K562 (cell line): ENCODE measurements around the gene ATP5PF. TPM values are rescaled to one million over a fixed set of nuclear protein-coding genes. Genes with fewer than 3 reads are reported as not detected.

Experiments used
- ARID1B ChIP-seq: fragments of 450-650 bp; IDR thresholded peaks from 2 replicates; pipeline ENCODE4 v1.6.1; 2016; ENCODE audit warnings: antibody characterized with exemption, mild to moderate bottlenecking, inconsistent platforms
- ATF1 ChIP-seq, 2 experiments: fragments of 450-650 bp in 1 of 2; IDR thresholded peaks; 2 replicates each; pipeline ENCODE4 v1.6.1; 2016; ENCODE audit warnings: missing compliant biosample characterization in 1 of 2, missing genetic modification characterization in 1 of 2
- FOSL1 ChIP-seq: fragments of 200-800 bp; sonication (Bioruptor generic); conservative IDR thresholded peaks from 2 replicates; pipeline ENCODE4 v1.6.1; 2016; ENCODE audit warnings: missing genetic modification characterization, missing compliant biosample characterization
- GABPB2 ChIP-seq: fragments of 250-450 bp; sonication (Bioruptor Pico); conservative IDR thresholded peaks from 2 replicates; pipeline ENCODE4 v1.5.1; 2021; ENCODE audit warnings: mild to moderate bottlenecking
- HCFC1 ChIP-seq: IDR thresholded peaks from 2 replicates; pipeline ENCODE4 v1.6.1; 2012; ENCODE audit warnings: low read depth, low read length, improper control_type of control experiment
- HIVEP1 ChIP-seq: fragments of 250-450 bp; sonication (Bioruptor Pico); IDR thresholded peaks from 2 replicates; pipeline ENCODE4 v1.4.0; 2020; ENCODE audit warnings: mild to moderate bottlenecking
- NFE2L1 ChIP-seq: fragments of 450-650 bp; IDR thresholded peaks from 2 replicates; pipeline ENCODE4 v1.6.1; 2016; ENCODE audit warnings: missing genetic modification characterization, low read depth, mild to moderate bottlenecking, missing compliant biosample characterization, moderate library complexity, borderline replicate concordance
- RBM22 ChIP-seq: fragments of 200-400 bp; formaldehyde crosslinking; IDR thresholded peaks from 2 replicates; pipeline ENCODE4 v1.6.1; 2018; ENCODE audit warnings: low read length, low read depth; ENCODE audit not compliant: poor library complexity, severe bottlenecking
- RBM39 ChIP-seq: fragments of 200-400 bp; formaldehyde crosslinking; optimal IDR thresholded peaks from 2 replicates; pipeline ENCODE3; 2018; ENCODE audit warnings: low read depth, low read length
- SAFB ChIP-seq: fragments of 200-400 bp; formaldehyde crosslinking; IDR thresholded peaks from 2 replicates; pipeline ENCODE4 v1.6.1; 2017; ENCODE audit warnings: low read depth, low read length, borderline replicate concordance
- SMARCC2 ChIP-seq: fragments of 450-650 bp; IDR thresholded peaks from 2 replicates; pipeline ENCODE4 v1.6.1; 2017; ENCODE audit warnings: antibody characterized with exemption, moderate library complexity, mild to moderate bottlenecking, low read depth
- SREBF2 ChIP-seq: sonication (generic); formaldehyde crosslinking; IDR thresholded peaks from 2 replicates; pipeline ENCODE4 v1.4.0; 2020; ENCODE audit warnings: mild to moderate bottlenecking, missing genetic modification reagents
- SRSF9 ChIP-seq: fragments of 200-400 bp; formaldehyde crosslinking; IDR thresholded peaks from 2 replicates; pipeline ENCODE4 v1.6.1; 2017; ENCODE audit warnings: low read depth, low read length, borderline replicate concordance
- TBP ChIP-seq: optimal IDR thresholded peaks from 2 replicates; pipeline ENCODE3; 2011; ENCODE audit warnings: low read depth, low read length, improper control_type of control experiment
- THRAP3 ChIP-seq: fragments of 450-650 bp; IDR thresholded peaks from 2 replicates; pipeline ENCODE4 v1.6.1; 2016; ENCODE audit warnings: mild to moderate bottlenecking, inconsistent platforms, borderline replicate concordance
- TRIM24 ChIP-seq, 2 experiments: fragments of 450-650 bp; IDR thresholded peaks; 2 replicates each; pipeline ENCODE4 v1.6.1; 2016
- ZNF282 ChIP-seq: sonication (generic); formaldehyde crosslinking; IDR thresholded peaks from 2 replicates; pipeline ENCODE4 v1.8.1; 2023; ENCODE audit warnings: missing genetic modification reagents
- ZZZ3 ChIP-seq: fragments of 450-650 bp; IDR thresholded peaks from 2 replicates; pipeline ENCODE4 v1.6.1; 2016; ENCODE audit warnings: antibody characterized with exemption, mild to moderate bottlenecking, moderate library complexity
- polyA plus RNA-seq, 8 experiments: library from polyadenylated mRNA; depleted of rRNA in 4 of 8; stranded (reverse) in 5 of 8; unstranded in 3 of 8; fragments of >200 nt; fragmentation: Nextera tagmentation in 2 of 8; fragmentation: Illumina TruSeq in 1 of 8; extraction: Ambion mirVana in 2 of 8; extraction: Trizol in 1 of 8; gene quantifications; 2 replicates each; pipeline versions ENCODE4 v1.2.1 to v1.2.3, GENCODE V29; 2011 to 2014; ENCODE audit warnings: inconsistent platforms in 1 of 8, missing spikeins in 1 of 8
- total RNA-seq, 7 experiments: library from RNA; depleted of rRNA in 6 of 7; stranded (reverse); fragments of >200 nt in 6 of 7; fragmentation: Illumina TruSeq in 2 of 7; extraction: Trizol in 2 of 7; gene quantifications; 2 replicates each; pipeline versions ENCODE4 v1.2.1 to v1.2.3, GENCODE V29; 2011 to 2021; ENCODE audit warnings: low replicate concordance in 1 of 7
- TF ChIP-seq, protein P1 (sequence below): fragments of 250-450 bp; sonication (Bioruptor Pico); IDR thresholded peaks from 2 replicates; pipeline ENCODE4 v1.8.0; 2022; ENCODE audit warnings: moderate library complexity, mild to moderate bottlenecking, inconsistent platforms
- TF ChIP-seq, protein P2 (sequence below): fragments of 250-450 bp; sonication (Bioruptor Pico); IDR thresholded peaks from 2 replicates; pipeline ENCODE4 v1.5.1; 2021; ENCODE audit warnings: mild to moderate bottlenecking
- TF ChIP-seq, protein P3 (sequence below): IDR thresholded peaks from 2 replicates; pipeline ENCODE4 v1.6.1; 2014; ENCODE audit warnings: antibody characterized with exemption
- TF ChIP-seq, protein P4 (sequence below): fragments of 450-650 bp; IDR thresholded peaks from 2 replicates; pipeline ENCODE4 v1.6.1; 2017; ENCODE audit warnings: mild to moderate bottlenecking, moderate library complexity

The ATP5PF gene
- total and polyA plus RNA-seq, 9 of the 15 experiments (the other 6 are each of a cell fraction or from before 2014, with no cell fraction given), result 242 to 2,488 (median 533) TPM

DNA sequence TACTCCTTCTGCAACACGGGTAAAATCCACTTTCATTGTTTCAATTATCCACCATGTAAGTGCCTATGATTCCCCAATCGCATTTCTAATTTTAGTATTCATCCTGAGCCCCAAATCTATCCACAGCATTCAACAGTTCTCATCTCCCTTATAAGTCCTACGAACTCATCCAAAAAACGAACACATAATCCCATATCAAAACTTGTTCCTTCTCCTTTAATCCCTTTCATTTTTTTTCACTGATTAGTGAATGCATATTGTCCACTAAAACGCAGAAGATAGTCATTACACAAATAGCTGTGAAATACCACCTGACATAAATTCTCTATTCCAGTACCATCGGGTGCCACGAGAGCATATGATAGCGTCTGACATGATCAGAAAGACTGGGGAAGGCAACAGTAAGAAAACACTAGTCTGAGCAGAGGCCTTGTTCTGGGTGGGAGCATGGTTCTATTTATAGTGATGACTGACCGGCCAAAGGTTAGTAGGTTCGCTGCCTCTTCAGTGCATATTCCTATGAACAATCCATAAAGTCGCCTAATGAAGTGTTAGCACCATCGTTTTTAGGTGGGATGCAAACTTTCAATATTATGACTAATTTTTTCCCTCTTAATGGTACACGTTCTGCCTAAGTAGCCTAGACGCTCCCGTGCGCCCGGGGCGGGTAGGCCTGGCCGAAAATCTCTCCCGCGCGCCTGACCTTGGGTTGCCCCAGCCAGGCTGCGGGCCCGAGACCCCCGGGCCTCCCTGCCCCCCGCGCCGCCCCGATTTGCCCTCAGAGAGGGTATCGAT lies 648 bp downstream of the ATP5PF start (continued):
- TF ChIP-seq, protein P1, sequence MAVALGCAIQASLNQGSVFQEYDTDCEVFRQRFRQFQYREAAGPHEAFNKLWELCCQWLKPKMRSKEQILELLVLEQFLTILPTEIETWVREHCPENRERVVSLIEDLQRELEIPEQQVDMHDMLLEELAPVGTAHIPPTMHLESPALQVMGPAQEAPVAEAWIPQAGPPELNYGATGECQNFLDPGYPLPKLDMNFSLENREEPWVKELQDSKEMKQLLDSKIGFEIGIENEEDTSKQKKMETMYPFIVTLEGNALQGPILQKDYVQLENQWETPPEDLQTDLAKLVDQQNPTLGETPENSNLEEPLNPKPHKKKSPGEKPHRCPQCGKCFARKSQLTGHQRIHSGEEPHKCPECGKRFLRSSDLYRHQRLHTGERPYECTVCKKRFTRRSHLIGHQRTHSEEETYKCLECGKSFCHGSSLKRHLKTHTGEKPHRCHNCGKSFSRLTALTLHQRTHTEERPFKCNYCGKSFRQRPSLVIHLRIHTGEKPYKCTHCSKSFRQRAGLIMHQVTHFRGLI (CRISPR knock-in tag), result no peak
- TF ChIP-seq HIVEP1 (CRISPR knock-in tag), result no peak
- TF ChIP-seq THRAP3, result 0 out of 2 replicates have a peak, but pooled peaks have one; percentile 33
- TF ChIP-seq TRIM24 (IDR thresholded peaks at IDR 0.05), result no peak
- no peak for TF ChIP-seq ARID1B
- TF ChIP-seq, protein P2, sequence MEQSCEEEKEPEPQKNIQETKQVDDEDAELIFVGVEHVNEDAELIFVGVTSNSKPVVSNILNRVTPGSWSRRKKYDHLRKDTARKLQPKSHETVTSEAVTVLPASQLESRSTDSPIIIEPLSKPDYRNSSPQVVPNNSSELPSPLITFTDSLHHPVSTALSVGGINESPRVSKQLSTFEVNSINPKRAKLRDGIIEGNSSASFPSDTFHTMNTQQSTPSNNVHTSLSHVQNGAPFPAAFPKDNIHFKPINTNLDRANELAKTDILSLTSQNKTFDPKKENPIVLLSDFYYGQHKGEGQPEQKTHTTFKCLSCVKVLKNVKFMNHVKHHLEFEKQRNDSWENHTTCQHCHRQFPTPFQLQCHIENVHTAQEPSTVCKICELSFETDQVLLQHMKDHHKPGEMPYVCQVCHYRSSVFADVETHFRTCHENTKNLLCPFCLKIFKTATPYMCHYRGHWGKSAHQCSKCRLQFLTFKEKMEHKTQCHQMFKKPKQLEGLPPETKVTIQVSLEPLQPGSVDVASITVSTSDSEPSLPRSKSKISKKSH (CRISPR knock-in tag), result no peak
- TF ChIP-seq SREBF2 (CRISPR knock-in tag), result no peak
- no peak for TF ChIP-seq SAFB
- peak; percentile 57 for TF ChIP-seq RBM22
- no peak for TF ChIP-seq RBM39
- no peak for TF ChIP-seq ATF1 (CRISPR knock-in tag; IDR thresholded peaks at IDR 0.05)
- TF ChIP-seq ATF1 (tag; IDR thresholded peaks at IDR 0.05), result no peak
- peak; percentile 48 for TF ChIP-seq TBP
- no peak for TF ChIP-seq NFE2L1 (tag)
- peak; percentile 16 for TF ChIP-seq FOSL1 (tag)
- no peak for TF ChIP-seq ZNF282
- TF ChIP-seq HCFC1, result no peak
- TF ChIP-seq SRSF9, result no peak
- 0 out of 2 replicates have a peak, but pooled peaks have one; percentile 46 for TF ChIP-seq ZZZ3
- no peak for TF ChIP-seq GABPB2 (CRISPR knock-in tag)
- TF ChIP-seq SMARCC2, result no peak
- TF ChIP-seq, protein P3, sequence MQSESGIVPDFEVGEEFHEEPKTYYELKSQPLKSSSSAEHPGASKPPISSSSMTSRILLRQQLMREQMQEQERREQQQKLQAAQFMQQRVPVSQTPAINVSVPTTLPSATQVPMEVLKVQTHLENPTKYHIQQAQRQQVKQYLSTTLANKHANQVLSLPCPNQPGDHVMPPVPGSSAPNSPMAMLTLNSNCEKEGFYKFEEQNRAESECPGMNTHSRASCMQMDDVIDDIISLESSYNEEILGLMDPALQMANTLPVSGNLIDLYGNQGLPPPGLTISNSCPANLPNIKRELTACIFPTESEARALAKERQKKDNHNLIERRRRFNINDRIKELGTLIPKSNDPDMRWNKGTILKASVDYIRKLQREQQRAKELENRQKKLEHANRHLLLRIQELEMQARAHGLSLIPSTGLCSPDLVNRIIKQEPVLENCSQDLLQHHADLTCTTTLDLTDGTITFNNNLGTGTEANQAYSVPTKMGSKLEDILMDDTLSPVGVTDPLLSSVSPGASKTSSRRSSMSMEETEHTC, result no peak
- TF ChIP-seq, protein P4, sequence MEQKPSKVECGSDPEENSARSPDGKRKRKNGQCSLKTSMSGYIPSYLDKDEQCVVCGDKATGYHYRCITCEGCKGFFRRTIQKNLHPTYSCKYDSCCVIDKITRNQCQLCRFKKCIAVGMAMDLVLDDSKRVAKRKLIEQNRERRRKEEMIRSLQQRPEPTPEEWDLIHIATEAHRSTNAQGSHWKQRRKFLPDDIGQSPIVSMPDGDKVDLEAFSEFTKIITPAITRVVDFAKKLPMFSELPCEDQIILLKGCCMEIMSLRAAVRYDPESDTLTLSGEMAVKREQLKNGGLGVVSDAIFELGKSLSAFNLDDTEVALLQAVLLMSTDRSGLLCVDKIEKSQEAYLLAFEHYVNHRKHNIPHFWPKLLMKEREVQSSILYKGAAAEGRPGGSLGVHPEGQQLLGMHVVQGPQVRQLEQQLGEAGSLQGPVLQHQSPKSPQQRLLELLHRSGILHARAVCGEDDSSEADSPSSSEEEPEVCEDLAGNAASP, result no peak
